Measurements from ENCODE around the gene NOLC1.

Gene NOLC1

DNA sequence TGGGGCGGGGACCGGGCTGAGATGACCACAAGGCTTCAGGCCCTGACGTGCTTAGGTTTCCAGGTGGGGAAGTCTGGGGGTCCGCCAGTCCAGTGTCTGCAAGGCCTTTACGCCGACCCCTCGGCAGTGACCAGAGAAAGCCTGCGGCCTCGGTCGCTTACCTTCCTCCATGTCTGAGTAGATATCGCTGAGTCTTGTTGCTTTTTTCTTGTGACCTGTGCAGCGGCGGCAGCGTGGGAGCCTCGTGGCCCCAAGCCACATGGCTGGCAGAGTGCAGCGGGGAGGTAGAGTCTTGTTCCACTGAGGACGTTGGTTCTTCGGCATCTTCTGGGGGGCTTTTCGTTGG is 329 bp downstream of the NOLC1 start:
- Histone ChIP-seq H3K79me2 (ENCODE audit: control insufficient read depth, low read length) (peaks cover 63% of the 10 kb centered on the region), H3K4me3 (ENCODE audit: low read length) (peak overlapping the region; percentile 94), H3K27ac (ENCODE audit: low read depth, low read length) (peak overlapping the region; percentile 49), H3K9me2 (replicated peaks; ENCODE audit: control insufficient read depth, low read length) (no peaks in the 10 kb centered on the region), H3K4me1 (ENCODE audit: control insufficient read depth, low read length) (peaks cover 46% of the 10 kb centered on the region), H3K9me3 (ENCODE audit: control insufficient read depth, insufficient read depth, low read length) (no peaks in the 10 kb centered on the region), H3K36me3 (ENCODE audit: control insufficient read depth, low read length) (peaks cover 95% of the 10 kb centered on the region), H3F3A (ENCODE audit: control insufficient read depth, insufficient read depth) (peaks cover 27% of the 10 kb centered on the region), H3K27me3 (ENCODE audit: control insufficient read depth, low read length) (no peaks in the 10 kb centered on the region), H4K20me1 (ENCODE audit: control insufficient read depth, insufficient read depth, low read depth, low read length) (peaks cover 13% of the 10 kb centered on the region; the same call in 1 of the 2 replicates), H3K4me2 (ENCODE audit: low read length) (peak overlapping the region; percentile 90)
- TF ChIP-seq EZH2phosphoT487 (IDR thresholded peaks at IDR 0.05; ENCODE audit: borderline replicate concordance, low read length), result no peak

DNA sequence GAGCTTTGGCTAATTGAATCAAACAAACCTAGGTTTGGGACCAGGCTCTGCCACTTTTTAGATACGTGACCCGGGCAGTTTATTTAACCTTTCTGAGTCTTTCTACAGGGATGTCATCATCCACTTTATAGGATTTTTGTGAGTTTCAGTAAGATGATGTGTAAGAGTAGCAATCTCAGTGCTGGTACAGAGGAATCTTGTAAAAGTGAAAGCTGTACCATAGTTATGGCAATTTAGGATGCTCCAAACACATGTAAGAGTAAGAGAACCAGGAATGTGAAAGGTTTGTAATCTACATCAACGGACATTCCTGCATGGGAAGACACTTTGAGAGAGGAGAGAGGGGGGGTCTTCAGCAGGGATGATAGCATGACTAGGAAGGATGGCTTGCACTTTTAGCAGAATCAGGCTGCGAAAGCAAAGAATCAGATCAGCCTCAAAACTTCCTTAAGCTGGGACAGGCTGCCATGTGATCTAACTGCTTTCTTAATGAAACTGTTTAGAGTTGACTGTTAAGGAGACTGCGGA is 968 bp downstream of the NOLC1 start:
- Histone ChIP-seq H3K4me1 (ENCODE audit: control insufficient read depth, low read length) (peaks cover 46% of the 10 kb centered on the region), H4K20me1 (ENCODE audit: control insufficient read depth, insufficient read depth, low read depth, low read length) (peaks cover 17% of the 10 kb centered on the region), H3K4me3 (ENCODE audit: low read length) (peak overlapping the region; percentile 94), H3K79me2 (ENCODE audit: control insufficient read depth, low read length) (peaks cover 70% of the 10 kb centered on the region), H3K27me3 (ENCODE audit: control insufficient read depth, low read length) (no peaks in the 10 kb centered on the region), H3K36me3 (ENCODE audit: control insufficient read depth, low read length) (peaks cover 95% of the 10 kb centered on the region), H3K4me2 (ENCODE audit: low read length) (peak overlapping the region; percentile 90), H3F3A (ENCODE audit: control insufficient read depth, insufficient read depth) (peaks cover 27% of the 10 kb centered on the region), H3K27ac (ENCODE audit: low read depth, low read length) (peak overlapping the region; percentile 49), H3K9me3 (ENCODE audit: control insufficient read depth, insufficient read depth, low read length) (no peaks in the 10 kb centered on the region), H3K9me2 (replicated peaks; ENCODE audit: control insufficient read depth, low read length) (no peaks in the 10 kb centered on the region)
- TF ChIP-seq, protein P1, sequence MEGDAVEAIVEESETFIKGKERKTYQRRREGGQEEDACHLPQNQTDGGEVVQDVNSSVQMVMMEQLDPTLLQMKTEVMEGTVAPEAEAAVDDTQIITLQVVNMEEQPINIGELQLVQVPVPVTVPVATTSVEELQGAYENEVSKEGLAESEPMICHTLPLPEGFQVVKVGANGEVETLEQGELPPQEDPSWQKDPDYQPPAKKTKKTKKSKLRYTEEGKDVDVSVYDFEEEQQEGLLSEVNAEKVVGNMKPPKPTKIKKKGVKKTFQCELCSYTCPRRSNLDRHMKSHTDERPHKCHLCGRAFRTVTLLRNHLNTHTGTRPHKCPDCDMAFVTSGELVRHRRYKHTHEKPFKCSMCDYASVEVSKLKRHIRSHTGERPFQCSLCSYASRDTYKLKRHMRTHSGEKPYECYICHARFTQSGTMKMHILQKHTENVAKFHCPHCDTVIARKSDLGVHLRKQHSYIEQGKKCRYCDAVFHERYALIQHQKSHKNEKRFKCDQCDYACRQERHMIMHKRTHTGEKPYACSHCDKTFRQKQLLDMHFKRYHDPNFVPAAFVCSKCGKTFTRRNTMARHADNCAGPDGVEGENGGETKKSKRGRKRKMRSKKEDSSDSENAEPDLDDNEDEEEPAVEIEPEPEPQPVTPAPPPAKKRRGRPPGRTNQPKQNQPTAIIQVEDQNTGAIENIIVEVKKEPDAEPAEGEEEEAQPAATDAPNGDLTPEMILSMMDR (IDR thresholded peaks at IDR 0.05; ENCODE audit: low read depth, low read length, poor library complexity, severe bottlenecking), result no peak
- TF ChIP-seq EZH2phosphoT487 (IDR thresholded peaks at IDR 0.05; ENCODE audit: borderline replicate concordance, low read length), result no peak

DNA sequence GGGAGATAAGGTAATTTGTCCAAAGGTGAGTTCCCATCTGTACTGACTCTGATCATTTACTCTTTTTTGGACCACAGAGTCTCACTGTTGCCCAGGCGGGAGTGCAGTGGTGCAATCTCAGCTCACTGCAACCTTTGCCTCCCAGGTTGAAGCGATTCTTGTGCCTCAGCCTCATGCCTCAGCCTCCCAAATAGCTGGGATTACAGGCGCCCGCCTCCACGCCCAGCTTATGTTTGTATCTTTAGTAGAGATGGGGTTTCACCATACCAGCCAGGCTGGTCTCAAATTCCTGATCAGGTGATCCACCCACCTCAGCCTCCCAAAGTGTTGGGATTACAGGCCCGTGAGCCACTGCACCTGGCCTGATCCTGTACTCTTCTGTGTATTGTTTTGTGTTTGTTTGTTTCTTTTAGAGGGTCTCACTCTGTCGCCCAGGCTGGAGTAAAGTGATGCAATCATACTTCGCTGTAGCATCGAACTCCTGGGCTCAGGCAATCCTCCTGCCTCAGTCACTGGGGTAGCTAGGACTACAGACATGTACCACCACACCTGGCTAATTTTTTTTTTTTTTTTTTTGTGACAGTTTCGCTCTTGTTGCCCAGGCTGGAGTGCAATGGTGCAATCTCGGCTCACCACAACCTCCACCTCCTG is 2.4 kb downstream of the NOLC1 start:
- peak overlapping the region; percentile 3; the same call in 1 of the 2 replicates for H3K4me3 ChIP-seq (ENCODE audit: low read length)
- H3K9me2 ChIP-seq (replicated peaks; ENCODE audit: control insufficient read depth, low read length), result no peaks in the 10 kb centered on the region
- H3K4me2 ChIP-seq (ENCODE audit: low read length), result peak overlapping the region; percentile 90; the same call in 1 of the 2 replicates
- no peaks in the 10 kb centered on the region for H3K9me3 ChIP-seq (ENCODE audit: control insufficient read depth, insufficient read depth, low read length)
- H3K4me1 ChIP-seq (ENCODE audit: control insufficient read depth, low read length), result peaks cover 39% of the 10 kb centered on the region
- TF ChIP-seq, protein P1 (IDR thresholded peaks at IDR 0.05; ENCODE audit: low read depth, low read length, poor library complexity, severe bottlenecking), result no peak
- no peak for TF ChIP-seq EZH2phosphoT487 (IDR thresholded peaks at IDR 0.05; ENCODE audit: borderline replicate concordance, low read length)
- H3K36me3 ChIP-seq (ENCODE audit: control insufficient read depth, low read length), result peaks cover 95% of the 10 kb centered on the region
- H4K20me1 ChIP-seq (ENCODE audit: control insufficient read depth, insufficient read depth, low read depth, low read length), result peaks cover 20% of the 10 kb centered on the region
- no peak overlapping the region for H3K27ac ChIP-seq (ENCODE audit: low read depth, low read length)
- peaks cover 26% of the 10 kb centered on the region for H3F3A ChIP-seq (ENCODE audit: control insufficient read depth, insufficient read depth)
- no peaks in the 10 kb centered on the region for H3K27me3 ChIP-seq (ENCODE audit: control insufficient read depth, low read length)
- H3K79me2 ChIP-seq (ENCODE audit: control insufficient read depth, low read length), result peaks cover 76% of the 10 kb centered on the region

DNA sequence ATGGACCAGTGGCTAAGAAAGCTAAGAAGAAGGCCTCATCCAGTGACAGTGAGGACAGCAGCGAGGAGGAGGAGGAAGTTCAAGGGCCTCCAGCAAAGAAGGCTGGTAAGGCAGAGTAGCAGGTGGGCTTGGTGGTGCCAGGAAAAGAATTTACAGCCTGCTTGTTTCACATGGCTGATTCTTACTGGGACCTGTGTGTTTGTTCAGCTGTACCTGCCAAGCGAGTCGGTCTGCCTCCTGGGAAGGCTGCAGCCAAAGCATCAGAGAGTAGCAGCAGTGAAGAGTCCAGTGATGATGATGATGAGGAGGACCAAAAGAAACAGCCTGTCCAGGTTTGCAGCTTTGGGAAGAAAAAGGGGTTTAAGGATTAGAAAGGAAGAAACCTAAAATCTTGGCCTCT is 5.0 kb downstream of the NOLC1 start:
- Histone ChIP-seq H3K4me2 (ENCODE audit: low read length) (no peak overlapping the region), H3K4me3 (ENCODE audit: low read length) (no peak overlapping the region), H4K20me1 (ENCODE audit: control insufficient read depth, insufficient read depth, low read depth, low read length) (peaks cover 26% of the 10 kb centered on the region), H3K27me3 (ENCODE audit: control insufficient read depth, low read length) (no peaks in the 10 kb centered on the region), H3K4me1 (ENCODE audit: control insufficient read depth, low read length) (peaks cover 16% of the 10 kb centered on the region), H3F3A (ENCODE audit: control insufficient read depth, insufficient read depth) (peaks cover 14% of the 10 kb centered on the region), H3K9me2 (replicated peaks; ENCODE audit: control insufficient read depth, low read length) (no peaks in the 10 kb centered on the region), H3K9me3 (ENCODE audit: control insufficient read depth, insufficient read depth, low read length) (no peaks in the 10 kb centered on the region), H3K27ac (ENCODE audit: low read depth, low read length) (no peak overlapping the region), H3K36me3 (ENCODE audit: control insufficient read depth, low read length) (peaks cover 99% of the 10 kb centered on the region), H3K79me2 (ENCODE audit: control insufficient read depth, low read length) (peaks cover 66% of the 10 kb centered on the region)
- TF ChIP-seq, protein P1 (IDR thresholded peaks at IDR 0.05; ENCODE audit: low read depth, low read length, poor library complexity, severe bottlenecking), result no peak
- no peak for TF ChIP-seq EZH2phosphoT487 (IDR thresholded peaks at IDR 0.05; ENCODE audit: borderline replicate concordance, low read length)

Data from DOHH2 (cell line).